Nephron (organoid): ENCODE results near the gene BCL11A.

Experiments
- H3K27ac Mint-ChIP-seq, 3 experiments: 2 replicates each; pipeline ENCODE4 v1.8.0; 2020; ENCODE audit warnings: mixed read lengths in 3 of 3, mild to moderate bottlenecking in 2 of 3, moderate library complexity in 1 of 3
- H3K27me3 Mint-ChIP-seq: 2 replicates; pipeline ENCODE4 v1.8.0; 2021; ENCODE audit warnings: low read depth, mild to moderate bottlenecking, moderate library complexity, mixed read lengths
- H3K36me3 Mint-ChIP-seq: 2 replicates; pipeline ENCODE4 v1.8.0; 2020; ENCODE audit warnings: low read depth, mixed read lengths
- H3K4me1 Mint-ChIP-seq: 2 replicates; pipeline ENCODE4 v1.8.0; 2020; ENCODE audit warnings: mixed read lengths
- H3K4me3 Mint-ChIP-seq, 3 experiments: 2 replicates each; pipeline ENCODE4 v1.8.0; 2020; ENCODE audit warnings: mild to moderate bottlenecking in 3 of 3, mixed read lengths in 3 of 3, moderate library complexity in 2 of 3
- H3K9me3 Mint-ChIP-seq: 2 replicates; pipeline ENCODE4 v1.8.0; 2020; ENCODE audit warnings: mixed read lengths
- TF ChIP-seq, protein P1 (sequence below), 3 experiments: fragments of 200-600 bp; sonication (generic); IDR thresholded peaks; one replicate each; pipeline ENCODE4 v1.5.0; 2021; ENCODE audit warnings: antibody characterized with exemption in 3 of 3; ENCODE audit not compliant: unreplicated experiment in 3 of 3

The BCL11A gene

DNA sequence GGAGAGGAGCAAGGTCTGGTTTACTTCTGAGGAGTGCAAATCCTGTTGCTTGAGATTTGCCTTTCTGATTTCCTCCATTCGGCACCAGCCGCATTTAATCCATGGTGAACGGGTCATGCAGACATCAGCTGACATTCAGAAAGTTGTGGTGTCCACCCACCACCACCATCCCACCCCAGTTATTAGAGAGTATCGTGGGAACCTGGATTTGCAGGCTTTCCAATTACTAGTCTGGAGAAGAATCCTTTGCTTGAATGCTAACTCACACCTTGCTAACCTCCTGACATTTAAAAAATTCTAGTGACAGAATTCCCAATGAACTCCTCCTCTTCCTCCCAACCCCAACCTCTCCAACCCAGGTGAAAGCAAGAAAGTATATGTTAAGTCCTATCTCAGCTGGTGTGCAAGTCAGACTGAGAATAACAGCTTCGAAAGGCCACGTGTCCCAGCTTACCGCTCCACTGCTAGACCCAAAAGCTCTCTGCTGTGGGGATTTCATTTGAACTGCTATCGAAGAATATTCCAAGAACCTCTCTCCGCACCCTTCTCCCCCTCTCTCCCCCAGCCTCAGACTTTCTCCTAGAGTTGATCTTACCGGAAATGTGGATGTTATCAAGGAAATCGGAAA is 17.7 kb downstream of the BCL11A start:
- H3K27me3 Mint-ChIP-seq: no peaks in the 10 kb centered on the region
- H3K9me3 Mint-ChIP-seq: no peaks in the 10 kb centered on the region
- peaks cover 82% of the 10 kb centered on the region for H3K4me1 Mint-ChIP-seq
- peak overlapping the region; percentile 64 to 91 (median 69) for H3K27ac Mint-ChIP-seq
- peaks cover 15% of the 10 kb centered on the region for H3K36me3 Mint-ChIP-seq
- TF ChIP-seq, protein P1, sequence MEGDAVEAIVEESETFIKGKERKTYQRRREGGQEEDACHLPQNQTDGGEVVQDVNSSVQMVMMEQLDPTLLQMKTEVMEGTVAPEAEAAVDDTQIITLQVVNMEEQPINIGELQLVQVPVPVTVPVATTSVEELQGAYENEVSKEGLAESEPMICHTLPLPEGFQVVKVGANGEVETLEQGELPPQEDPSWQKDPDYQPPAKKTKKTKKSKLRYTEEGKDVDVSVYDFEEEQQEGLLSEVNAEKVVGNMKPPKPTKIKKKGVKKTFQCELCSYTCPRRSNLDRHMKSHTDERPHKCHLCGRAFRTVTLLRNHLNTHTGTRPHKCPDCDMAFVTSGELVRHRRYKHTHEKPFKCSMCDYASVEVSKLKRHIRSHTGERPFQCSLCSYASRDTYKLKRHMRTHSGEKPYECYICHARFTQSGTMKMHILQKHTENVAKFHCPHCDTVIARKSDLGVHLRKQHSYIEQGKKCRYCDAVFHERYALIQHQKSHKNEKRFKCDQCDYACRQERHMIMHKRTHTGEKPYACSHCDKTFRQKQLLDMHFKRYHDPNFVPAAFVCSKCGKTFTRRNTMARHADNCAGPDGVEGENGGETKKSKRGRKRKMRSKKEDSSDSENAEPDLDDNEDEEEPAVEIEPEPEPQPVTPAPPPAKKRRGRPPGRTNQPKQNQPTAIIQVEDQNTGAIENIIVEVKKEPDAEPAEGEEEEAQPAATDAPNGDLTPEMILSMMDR (IDR thresholded peaks at IDR 0.05; ENCODE audit: unreplicated experiment in 3 of 3): no peak
- peak overlapping the region in 1 of 3 experiments; percentile 2 for H3K4me3 Mint-ChIP-seq

GRCh38 chr2:60534892-60535684 is 18.4 kb downstream of the BCL11A start:
- Mint-ChIP-seq H3K4me3 (peak overlapping the region in 1 of 3 experiments; percentile 9), H3K27me3 (no peaks in the 10 kb centered on the region), H3K36me3 (peaks cover 15% of the 10 kb centered on the region), H3K27ac (peak overlapping the region; percentile 64 to 94 (median 91)), H3K9me3 (no peaks in the 10 kb centered on the region), H3K4me1 (peaks cover 85% of the 10 kb centered on the region)
- TF ChIP-seq, protein P1 (IDR thresholded peaks at IDR 0.05; ENCODE audit: unreplicated experiment in 3 of 3): no peak

GRCh38 chr2:60534052-60534685 is 19.3 kb downstream of the BCL11A start:
- Mint-ChIP-seq H3K4me1 (peaks cover 91% of the 10 kb centered on the region), H3K36me3 (peaks cover 15% of the 10 kb centered on the region), H3K4me3 (peak overlapping the region; percentile 17 to 59 (median 50)), H3K27ac (peak overlapping the region; percentile 89 to 94 (median 91)), H3K9me3 (no peaks in the 10 kb centered on the region), H3K27me3 (no peaks in the 10 kb centered on the region)
- TF ChIP-seq, protein P1 (IDR thresholded peaks at IDR 0.05; ENCODE audit: unreplicated experiment in 3 of 3): no peak

- Mint-ChIP-seq H3K27ac (peak overlapping the region; percentile 89 to 94 (median 91)), H3K36me3 (peaks cover 11% of the 10 kb centered on the region), H3K4me1 (peaks cover 91% of the 10 kb centered on the region), H3K27me3 (no peaks in the 10 kb centered on the region), H3K4me3 (peak overlapping the region; percentile 50 to 59 (median 53)), H3K9me3 (no peaks in the 10 kb centered on the region)
- TF ChIP-seq, protein P1 (IDR thresholded peaks at IDR 0.05; ENCODE audit: unreplicated experiment in 3 of 3): no peak
Observed at GRCh38 chr2:60533101-60534051, 20.1 kb downstream of the BCL11A start.

DNA sequence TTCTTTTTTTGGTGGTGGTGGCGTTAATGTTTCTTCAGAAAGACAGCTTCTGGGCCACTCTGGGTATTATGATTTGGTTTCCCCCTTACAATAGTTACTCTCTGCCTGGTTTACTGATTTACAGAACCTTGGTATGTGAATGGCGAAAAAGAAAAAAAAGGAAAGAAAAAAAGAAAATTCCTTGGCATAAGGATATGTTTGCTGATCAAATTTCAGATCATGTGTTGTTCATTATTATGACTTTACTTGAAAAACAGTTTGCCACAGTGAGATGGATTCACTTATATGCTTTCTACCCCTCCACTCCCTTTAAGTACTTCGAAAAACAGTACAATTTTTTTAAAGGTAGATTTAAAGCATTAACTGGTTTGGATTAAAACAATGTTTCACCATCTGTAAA is 21.0 kb downstream of the BCL11A start:
- Mint-ChIP-seq H3K36me3 (peaks cover 14% of the 10 kb centered on the region), H3K9me3 (no peaks in the 10 kb centered on the region), H3K4me1 (peaks cover 96% of the 10 kb centered on the region), H3K4me3 (peak overlapping the region; percentile 69 to 73 (median 72)), H3K27ac (peak overlapping the region; percentile 89 to 94 (median 91)), H3K27me3 (no peaks in the 10 kb centered on the region)
- TF ChIP-seq, protein P1 (IDR thresholded peaks at IDR 0.05; ENCODE audit: unreplicated experiment in 3 of 3): no peak
